Stimulated activated CD4-positive, alpha-beta T cell treated with anti-CD3 and anti-CD28 coated beads, Interleukin-4, amount 100 ng/mL, for 1 hour (primary cell): ENCODE measurements around the gene RNF224.
"Not testable (repeated sequence)": the region's sequence is repeated elsewhere in the genome, so short reads cannot be mapped to it uniquely, and the experiment has no call there.

Experiments
- DNase-seq: peaks from one replicate; pipeline ENCODE4 v3.0.0-alpha.2; 2020

RNF224 gene

DNA sequence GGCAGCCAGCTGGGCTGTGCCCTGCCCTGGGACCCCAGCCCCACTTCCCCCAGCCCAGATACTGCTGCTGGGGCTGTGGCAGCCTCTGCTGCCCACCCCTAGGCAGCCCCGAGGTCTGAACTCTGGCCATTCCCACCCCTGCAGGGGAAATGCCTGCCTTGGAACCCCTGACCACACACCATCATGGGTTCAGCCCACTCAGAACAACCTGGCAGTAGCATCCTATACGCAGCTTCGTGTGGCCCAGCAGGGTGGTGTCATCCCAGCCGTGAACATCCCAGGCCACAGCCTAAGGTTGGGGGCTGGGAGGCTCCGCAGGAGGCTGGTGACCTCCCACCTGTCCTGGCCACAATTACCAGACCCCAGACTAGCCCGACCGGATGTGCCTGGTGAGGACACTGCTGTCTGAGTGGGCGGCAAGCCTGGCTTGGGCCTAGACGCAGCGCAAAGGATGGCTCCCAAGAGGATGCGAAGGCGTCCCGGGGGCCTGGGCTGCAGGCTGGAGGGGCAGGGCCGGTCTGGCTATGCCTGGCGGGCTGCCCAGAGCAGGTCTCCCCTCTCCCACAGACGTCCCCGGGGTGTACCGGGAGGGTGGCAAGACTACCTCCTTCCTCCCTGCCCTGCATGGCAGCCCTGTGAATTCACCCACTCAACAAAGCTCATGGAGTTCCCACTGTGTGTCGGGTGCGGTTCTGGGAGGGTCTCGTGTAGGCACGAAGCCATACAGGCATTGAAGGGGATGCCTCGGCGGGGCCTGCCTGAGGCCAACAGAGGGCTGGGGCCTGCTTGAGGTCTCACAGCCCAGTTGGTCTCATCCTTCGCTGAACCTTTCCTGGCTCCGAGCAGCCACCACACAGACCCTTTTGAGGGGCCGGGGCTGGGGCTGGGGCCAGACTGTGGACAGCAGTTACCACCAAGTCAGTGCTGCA is 1.9 kb downstream of the RNF224 start:
- no peak for DNase-seq

DNA sequence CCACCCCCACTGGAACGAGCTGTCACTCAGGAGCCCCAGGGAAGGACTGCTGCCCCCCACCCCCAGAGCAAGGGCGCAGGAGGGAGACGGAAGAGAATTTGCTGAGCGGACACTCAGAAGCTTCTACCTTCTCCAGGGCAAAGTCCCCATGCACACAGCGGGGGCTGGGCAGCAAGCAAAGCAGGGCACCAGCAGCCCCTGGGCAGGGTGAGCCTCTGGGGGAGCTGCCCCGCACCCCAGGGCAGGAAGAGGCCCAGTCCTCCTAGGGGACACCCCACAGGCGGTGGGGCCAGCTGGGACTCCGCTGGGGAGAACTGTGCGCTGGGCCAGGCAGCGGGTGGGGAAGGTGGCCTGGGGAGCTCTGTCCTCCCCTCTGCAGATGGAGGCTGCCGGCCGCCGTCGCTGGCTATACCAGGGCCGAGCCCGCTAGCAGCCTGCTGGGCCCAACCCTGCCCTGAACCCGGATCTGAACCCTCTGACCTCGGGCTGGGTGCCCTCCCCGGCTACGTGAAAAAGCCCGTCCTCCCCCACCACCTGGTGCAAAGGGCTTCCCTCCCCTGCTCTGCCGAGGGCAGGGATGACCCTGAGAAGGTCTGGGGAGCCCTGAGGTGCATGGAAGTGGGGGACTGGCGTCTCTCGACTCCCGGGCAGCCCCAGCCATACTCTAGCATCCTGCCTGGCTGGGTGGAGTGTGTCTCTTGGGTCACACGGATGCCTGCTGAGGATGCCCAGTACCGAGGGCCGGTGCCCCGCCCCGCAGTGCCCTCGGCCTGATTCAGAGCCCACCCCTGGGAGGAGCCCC is 2.8 kb downstream of the RNF224 start:
- no peak for DNase-seq

DNA sequence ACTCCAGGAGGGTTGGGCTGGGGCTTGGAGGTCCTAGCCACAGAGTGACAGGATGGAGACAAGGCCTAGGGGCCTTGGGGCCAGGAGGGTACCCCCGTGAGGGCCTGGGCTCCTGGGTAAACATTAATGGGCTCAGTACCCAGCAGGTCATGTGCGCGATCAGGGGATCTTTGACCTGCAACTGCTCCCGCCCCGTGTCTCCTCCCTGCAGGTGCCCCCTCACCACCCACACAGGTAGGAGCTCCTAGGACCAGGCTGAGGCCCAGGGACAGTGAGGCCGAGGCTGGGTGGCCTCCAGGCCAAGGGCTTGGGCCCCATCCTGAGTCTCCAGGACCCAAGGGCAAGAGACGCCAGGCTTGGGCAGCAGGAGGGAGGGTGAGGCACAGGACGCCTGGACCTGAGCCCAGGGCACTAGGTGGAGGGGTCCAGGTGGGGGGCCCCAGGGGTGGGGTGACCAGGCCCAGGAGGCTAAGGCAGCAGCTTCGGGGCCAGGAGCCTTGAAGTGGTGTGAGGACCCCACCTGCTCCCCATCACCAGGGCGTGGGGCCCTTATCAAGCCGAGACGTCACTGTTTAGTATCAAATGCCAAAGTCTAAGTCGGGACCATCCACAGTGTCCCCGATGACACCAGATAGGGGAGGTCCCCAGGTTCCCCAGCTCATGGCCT is 3.5 kb downstream of the RNF224 start, which contains the start of gene SLC34A3:
Gene SLC34A3, plus strand, starts transcription at position 197 of the 667 bp plus-strand sequence. CDS start 802 bp downstream, outside the sequence.
- no peak for DNase-seq

DNA sequence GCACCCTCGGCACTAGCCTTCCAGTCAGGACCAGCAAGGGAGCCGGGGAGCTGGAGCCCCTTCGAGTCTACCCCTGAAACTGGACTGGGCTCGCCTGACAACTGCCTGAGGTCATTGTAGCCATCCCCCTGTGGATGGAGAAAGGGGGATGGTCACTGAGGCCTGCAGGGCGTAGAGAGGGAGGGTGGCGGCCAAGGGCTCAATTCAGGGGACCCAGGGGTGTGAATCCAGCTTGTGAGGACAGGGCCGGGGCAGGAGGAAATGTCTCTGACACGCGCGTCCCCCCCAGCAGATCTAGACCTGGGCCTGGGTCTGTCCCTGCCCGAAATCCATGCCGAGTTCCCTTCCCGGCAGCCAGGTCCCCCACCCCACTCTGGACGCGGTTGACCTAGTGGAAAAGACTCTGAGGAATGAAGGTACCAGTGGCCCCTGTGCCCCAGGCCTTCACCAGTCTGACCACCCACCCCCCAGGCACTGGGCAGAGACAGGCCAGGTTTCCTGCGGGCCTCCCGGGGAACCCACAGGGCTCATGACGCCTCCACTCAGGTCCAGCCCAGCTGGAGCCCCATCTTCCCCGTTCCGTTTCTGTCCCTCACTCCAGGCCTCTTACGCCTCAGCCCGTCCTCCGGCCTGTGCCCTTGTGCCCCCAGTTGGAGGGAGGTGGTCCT is 4.2 kb downstream of the RNF224 start:
- no peak for DNase-seq

DNA sequence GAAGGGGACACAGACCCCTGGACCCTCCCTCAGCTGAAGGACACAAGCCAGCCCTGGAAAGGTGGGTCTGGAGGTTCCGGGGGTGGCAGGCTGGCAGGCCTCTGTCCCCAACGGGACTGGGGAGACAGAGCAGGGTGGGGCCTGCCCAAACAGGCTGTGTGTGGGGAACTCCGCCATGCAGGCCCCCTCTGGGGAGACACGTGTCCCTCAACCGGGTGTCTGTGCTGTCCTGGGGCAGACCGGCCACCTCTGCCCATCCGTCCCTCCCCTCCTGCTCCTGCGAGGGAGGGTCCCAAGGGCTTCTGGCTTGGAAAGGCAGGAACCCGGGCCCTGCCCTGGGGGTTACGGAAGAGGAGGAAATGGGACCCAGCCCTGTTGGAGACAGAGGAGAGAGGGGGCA is 4.8 kb downstream of the RNF224 start:
- DNase-seq = no peak

DNA sequence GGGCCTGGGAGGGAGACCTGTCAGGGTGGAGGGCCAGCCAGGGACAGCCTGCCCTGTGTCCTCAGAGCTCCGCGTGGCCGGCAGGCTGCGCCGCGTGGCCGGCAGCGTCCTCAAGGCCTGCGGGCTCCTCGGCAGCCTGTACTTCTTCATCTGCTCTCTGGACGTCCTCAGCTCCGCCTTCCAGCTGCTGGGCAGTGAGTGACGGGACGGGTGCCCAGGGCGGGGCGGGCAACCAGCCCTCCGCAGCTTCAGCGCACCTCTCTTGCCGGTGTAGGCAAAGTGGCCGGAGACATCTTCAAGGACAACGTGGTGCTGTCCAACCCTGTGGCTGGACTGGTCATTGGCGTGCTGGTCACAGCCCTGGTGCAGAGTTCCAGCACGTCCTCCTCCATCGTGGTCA is 5.2 kb downstream of the RNF224 start:
- no peak for DNase-seq

DNA sequence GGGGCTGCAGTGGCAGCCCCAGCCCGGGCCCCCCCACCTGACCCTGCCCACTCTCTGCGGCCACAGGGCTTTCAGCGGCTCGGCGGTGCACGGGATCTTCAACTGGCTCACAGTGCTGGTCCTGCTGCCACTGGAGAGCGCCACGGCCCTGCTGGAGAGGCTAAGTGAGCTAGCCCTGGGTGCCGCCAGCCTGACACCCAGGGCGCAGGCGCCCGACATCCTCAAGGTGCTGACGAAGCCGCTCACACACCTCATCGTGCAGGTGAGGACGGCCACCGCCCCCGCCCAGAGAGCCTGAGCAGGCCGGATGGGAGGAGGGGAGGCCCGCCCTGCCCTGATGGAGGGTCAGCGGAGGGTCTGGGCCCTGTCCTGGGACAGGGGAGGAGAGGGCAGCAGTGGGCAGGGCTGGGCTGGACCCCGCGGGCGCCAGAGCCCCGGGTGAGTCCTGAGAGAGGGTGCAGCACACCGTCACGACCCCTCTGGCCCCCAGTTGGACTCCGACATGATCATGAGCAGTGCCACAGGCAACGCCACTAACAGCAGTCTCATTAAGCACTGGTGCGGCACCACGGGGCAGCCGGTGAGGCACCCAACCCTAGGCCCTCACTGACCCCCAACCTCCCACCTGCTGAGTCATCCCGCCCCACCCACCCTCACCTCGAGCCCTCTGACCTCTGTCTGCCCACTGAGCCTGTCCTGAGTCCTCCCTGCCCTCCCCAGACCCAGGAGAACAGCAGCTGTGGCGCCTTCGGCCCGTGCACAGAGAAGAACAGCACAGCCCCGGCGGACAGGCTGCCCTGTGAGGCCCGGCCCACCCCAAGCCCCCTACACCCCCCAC is 6.1 kb downstream of the RNF224 start:
- no peak for DNase-seq

DNA sequence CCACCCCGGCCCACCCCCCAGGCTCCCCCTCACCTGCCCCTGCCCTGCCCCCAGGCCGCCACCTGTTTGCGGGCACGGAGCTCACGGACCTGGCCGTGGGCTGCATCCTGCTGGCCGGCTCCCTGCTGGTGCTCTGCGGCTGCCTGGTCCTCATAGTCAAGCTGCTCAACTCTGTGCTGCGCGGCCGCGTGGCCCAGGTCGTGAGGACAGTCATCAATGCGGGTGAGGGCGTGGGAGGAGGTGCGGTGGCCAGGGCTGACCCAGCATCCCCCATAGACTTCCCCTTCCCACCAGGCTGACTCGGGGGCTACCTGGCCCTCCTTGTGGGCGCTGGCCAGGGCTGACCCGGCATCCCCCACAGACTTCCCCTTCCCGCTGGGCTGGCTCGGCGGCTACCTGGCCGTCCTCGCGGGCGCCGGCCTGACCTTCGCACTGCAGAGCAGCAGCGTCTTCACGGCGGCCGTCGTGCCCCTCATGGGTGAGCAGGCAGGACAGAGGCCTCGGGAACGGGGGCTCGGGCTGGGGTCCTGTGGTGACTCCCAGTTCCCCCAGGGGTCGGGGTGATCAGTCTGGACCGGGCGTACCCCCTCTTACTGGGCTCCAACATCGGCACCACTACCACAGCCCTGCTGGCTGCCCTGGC is 6.9 kb downstream of the RNF224 start:
- no peak for DNase-seq

DNA sequence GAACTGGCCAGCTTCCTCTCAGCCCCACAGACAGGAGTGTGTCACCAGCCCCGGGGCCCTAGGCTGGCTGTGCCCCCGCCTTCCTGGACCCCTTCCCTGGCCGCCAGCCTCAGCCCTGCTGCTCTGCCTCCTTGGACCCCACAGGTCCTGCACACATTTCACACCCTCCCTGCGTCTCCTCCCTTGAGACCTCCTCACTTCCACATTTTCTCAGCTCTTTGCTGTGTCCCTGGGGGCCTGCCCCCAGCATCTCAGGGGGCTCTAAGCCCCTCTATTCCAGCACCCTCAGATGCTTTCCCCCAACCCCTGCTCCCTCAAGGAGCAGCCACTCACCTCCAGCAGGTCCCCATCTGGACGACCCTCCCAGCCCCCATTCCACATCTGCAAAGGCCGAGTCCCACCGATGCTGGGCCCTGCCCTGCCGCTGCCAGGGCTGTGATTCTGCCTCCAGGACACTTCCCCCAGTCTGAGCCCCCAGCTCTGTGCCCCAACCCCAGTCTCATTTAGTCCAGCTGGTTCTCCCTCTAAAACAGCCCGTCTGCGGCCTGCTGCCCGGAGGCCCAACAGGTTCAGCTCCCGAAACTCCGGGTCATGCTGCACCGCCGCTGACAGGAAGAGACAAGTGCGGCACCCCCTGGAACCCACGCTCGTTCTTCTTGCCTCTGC is 7.6 kb downstream of the RNF224 start:
- no peak for DNase-seq

DNA sequence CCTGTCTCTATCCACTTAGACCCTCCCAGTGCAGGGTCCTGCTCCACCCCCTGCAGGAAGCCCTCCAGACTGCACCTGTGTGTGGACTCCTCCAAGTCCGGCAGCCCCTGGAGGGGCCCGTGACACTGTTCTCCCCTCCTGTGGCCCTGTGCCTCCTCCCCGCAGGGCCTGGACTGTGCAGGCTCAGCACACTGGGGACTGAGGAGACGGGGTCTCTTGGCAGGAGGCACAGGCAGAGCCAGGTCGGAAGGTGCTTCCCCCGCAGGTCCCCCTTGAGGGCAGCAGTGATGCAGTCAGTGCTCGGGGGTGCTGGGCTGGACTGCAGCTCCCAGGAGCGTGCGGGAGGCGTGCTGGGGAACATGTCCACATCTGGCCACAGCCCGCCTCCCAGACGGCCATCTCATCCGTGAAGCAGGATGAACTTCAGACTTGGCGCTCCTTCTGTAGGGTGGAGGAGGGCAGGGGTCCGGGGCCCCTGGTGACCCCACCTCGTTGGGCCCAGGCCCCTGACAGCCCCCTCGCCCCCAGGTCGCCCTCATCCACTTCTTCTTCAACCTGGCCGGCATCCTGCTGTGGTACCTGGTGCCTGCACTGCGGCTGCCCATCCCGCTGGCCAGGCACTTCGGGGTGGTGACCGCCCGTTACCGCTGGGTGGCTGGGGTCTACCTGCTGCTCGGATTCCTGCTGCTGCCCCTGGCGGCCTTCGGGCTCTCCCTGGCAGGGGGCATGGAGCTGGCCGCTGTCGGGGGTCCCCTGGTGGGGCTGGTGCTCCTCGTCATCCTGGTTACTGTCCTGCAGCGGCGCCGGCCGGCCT is 8.3 kb downstream of the RNF224 start:
- no peak for DNase-seq

DNA sequence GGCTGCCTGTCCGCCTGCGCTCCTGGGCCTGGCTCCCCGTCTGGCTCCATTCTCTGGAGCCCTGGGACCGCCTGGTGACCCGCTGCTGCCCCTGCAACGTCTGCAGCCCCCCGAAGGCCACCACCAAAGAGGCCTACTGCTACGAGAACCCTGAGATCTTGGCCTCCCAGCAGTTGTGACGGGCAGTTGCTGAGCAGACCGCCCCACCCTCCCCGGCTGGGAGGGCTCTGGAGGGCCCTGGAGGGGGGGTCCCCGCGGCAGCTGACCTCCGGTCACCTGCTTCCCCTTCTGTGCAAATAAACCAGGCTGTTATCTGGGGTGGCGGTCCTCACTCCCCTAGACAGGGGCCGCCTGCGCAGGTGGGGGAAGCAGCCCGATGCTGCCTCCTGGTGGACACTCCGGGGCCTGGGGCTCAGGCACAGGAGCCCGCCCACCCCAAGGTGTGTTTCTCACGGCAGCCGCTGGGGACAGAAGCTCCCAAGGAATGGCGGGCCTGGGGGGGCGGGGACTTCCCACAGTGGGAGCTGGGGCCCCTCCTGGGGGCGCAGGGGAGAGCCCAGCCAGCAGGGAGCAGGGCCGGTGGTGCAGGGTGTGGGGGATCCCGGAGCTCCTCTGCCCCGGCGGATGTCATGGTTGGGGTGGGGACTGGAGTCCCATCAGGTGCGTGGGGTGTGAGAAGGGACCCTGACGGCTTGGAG is 9.1 kb downstream of the RNF224 start:
- peak; percentile 94 for DNase-seq

DNA sequence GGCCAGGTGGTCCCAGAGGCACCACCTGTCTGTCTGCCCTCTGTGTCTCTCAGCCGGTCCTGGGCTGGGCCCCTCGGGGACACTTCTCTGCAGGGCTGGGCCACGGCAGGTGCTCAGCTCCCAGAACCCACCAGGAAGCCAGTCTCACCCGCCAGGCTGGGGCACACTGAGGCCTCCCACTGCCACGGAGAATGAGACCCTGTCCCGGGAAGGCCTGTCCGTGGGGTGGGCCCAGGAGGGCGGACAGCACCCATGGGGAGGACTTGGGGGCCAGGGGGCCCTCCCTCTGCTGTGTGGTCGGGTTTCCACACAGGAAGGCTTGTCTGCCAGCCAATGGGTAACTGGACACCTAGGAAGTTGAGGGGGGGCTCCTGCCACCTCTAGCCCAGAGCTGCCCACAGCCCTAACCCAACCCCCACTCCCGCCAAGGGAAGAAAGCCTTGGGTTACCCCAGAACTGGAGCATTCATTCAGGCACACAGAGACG is 9.7 kb downstream of the RNF224 start:
- no peak for DNase-seq

DNA sequence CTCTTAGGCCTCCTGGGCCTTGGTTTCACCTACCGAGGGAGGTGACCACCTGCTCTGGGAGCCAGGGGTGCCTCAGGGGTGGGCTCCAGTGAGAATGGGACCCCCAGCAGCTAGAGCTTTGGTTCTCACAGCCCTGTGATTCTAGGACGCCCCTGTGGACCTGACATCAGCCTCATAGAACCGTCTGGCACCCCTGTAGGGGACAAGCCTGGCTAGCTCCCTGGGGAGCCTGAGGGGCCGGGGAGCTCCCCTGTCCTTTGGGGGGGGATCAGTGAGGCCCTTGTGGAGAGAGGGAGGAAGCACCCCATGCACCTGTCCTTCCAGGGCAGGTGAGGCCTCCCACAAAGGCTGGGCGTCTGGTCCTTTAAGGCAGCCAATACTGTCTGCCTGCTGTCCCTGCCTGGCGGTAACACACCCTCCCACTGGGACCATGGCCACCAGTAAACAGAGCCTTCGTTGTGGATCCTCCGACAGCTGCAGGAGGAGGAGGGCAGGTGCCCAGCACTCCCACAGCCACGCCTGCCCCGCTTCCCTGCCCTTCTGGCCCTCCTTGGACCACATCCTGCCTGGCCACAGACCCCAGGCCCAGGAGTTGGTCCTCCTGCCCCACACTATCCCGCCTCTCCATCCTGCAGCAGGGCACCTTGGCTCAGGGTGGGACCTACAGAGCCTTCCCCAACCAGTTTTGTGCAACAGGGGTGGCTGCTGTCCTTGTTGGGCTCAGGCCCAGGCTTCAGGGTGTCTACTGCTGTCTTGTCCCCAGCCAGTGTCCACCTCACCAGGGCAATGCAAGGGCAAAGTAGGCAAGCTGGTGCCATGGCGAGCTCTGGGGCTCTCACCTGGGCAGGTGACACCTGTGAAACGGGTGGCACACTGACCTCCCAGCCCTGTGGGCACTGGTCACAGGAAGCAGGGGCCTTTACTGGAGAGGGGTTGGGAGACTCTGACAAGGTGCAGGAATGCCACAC is 10.7 kb downstream of the RNF224 start:
- DNase-seq = no peak

DNA sequence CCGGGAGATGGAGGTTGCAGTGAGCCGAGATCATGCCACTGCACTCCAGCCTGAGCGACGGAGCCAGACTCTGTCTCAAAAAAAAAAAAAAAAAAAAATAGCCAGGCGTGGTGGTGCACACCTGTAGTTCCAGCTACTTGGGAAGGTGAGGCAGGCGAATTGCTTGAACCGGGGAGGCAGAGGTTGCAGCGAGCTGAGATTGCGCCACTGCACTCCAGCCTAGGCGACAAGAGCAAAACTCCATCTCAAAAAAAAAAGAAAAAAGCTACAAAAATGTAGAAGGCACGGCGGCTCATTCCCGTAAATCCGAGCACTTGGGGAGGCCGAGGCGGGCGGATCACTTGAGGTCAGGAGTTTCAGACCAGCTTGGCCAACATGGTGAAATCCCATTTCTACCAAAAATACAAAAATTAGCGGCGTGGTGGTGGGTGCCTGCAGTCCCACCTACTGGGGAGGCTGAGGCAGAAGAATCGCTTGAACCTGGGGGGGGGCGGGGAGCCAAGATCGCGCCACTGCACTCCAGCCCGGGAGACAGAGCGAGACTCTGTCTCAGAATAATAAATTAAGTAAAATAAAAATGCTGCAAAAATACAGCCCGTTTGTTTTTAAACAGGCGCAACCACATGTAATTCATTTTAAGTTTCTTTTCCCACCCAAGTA is 12.4 kb downstream of the RNF224 start:
- not testable (repeated sequence) for DNase-seq

DNA sequence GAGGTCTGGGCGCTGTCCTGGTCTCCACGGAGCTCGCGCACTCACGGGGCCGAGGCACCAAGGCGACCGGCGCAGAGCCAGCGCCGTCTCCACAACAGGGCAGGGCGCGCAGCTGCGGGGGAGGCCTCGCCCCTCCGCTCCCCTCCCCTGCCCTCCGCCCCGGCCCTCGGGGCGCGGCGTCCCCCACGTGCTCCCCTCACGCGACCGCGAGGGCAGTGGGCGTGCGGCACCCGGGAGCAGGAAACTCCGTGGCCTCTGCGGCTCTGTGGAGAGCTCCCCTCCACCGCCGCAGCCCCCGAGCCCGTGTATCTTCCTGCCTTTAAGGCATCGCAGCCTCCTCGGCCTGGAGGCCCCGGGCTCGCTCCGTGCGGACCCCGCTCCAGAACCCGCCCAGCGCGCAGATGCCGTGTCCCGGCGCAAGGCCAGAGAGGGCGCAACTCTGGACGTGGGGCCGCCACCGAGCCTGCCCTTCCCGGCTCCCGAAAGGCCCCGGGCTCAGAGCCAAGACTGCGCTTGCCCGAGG is 13.1 kb downstream of the RNF224 start:
- DNase-seq = peak; percentile 70

DNA sequence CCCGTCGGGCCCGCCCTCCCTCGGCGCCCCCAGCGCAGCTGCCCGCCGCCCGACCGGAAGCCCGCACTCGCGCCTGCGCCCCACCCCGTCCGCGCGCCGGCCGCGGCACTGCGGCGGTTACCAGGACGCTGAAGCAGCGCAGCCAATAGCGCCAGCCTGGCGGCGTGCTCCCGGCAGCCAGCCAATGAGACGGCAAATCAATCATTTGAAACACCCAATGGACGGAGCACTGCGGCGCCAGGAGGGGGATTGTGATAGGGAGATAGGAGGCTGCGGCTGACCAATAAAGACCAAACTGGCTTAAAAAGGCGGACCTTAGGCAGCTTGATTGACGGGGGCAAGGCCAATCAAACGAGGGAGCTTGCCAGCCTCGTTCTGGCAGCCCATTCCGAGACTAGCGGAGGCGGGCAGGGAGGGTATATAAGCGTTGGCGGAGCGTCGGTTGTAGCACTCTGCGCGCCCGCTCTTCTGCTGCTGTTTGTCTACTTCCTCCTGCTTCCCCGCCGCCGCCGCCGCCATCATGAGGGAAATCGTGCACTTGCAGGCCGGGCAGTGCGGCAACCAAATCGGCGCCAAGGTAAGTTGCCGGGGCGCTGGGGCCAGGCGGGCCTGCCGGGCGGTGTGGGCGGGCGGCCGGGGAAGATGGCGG is 13.7 kb downstream of the RNF224 start, which contains the start of gene TUBB4B:
Gene TUBB4B, plus strand, starts transcription at position 447 of the 649 bp plus-strand sequence. Its CDS starts 74 bp downstream, at position 521.
- DNase-seq = peak; percentile 93
